Lung (tissue), 12 donors: ENCODE data around the gene SLC2A4. TPM values are rescaled to one million over a fixed set of nuclear protein-coding genes. Genes with fewer than 3 reads are reported as not detected.

ENCODE experiments used
- ATAC-seq: fragments of 200-7000 bp; cut with Tn5 transposase; one replicate; pipeline ENCODE4 v1.9.1; 2020; ENCODE audit warnings: moderate number of reproducible peaks; ENCODE audit not compliant: insufficient read depth, low FRiP score
- DNase-seq, 3 donors: peaks; one replicate each; pipeline ENCODE4 v3.0.0-alpha.2; 2013 to 2017
- H3K27ac ChIP-seq, 2 donors: one replicate each; pipeline ENCODE4 v1.5.1; 2013; ENCODE audit warnings: mild to moderate bottlenecking in 2 of 2, moderate library complexity in 2 of 2, control low read depth in 1 of 2, inconsistent platforms in 1 of 2, low read depth in 1 of 2, low read length in 1 of 2
- H3K27me3 ChIP-seq, 3 donors: one replicate each; pipeline ENCODE4 v1.5.1; 2013; ENCODE audit warnings: low read length in 2 of 3; ENCODE audit not compliant: control insufficient read depth in 3 of 3, insufficient read depth in 3 of 3
- H3K36me3 ChIP-seq, 4 donors: one replicate each; pipeline ENCODE4 v1.5.1; 2013; ENCODE audit warnings: low read length in 4 of 4, mild to moderate bottlenecking in 1 of 4, moderate library complexity in 1 of 4; ENCODE audit not compliant: control insufficient read depth in 4 of 4, insufficient read depth in 4 of 4
- H3K4me1 ChIP-seq, 5 donors: one replicate each; pipeline ENCODE4 v1.5.1; 2013; ENCODE audit warnings: low read length in 5 of 5, mild to moderate bottlenecking in 2 of 5, moderate library complexity in 1 of 5; ENCODE audit not compliant: control insufficient read depth in 5 of 5, insufficient read depth in 5 of 5
- H3K4me3 ChIP-seq: one replicate; pipeline ENCODE4 v1.5.1; 2013; ENCODE audit warnings: mild to moderate bottlenecking, control low read depth, moderate library complexity
- H3K9ac ChIP-seq, 2 donors: one replicate each; pipeline ENCODE4 v1.5.1; 2013; ENCODE audit warnings: low read length in 2 of 2, control low read depth in 1 of 2; ENCODE audit not compliant: insufficient read depth in 1 of 2
- H3K9me3 ChIP-seq, 4 donors: one replicate each; pipeline ENCODE4 v1.5.1; 2013; ENCODE audit warnings: low read length in 3 of 4, mild to moderate bottlenecking in 1 of 4, moderate library complexity in 1 of 4; ENCODE audit not compliant: control insufficient read depth in 4 of 4, insufficient read depth in 3 of 4
- WGBS, 2 donors: extraction: QIAGEN DNeasy Blood & Tissue Kit; methylation state at CpG; one replicate each; pipeline ENCODE4 v1.1.7; 2013; 5-methylcytosine and 5-hydroxymethylcytosine counted together
- polyA plus RNA-seq, 2 donors: library from polyadenylated mRNA; stranded (reverse); fragments of 200-250 nt; gene quantifications; one replicate each; pipeline ENCODE4 v1.2.1, GENCODE V29; 2013
- total RNA-seq, 2 donors: library from RNA; depleted of rRNA in 1 of 2; stranded (reverse); fragments of >200 nt in 1 of 2; gene quantifications; one replicate each; pipeline ENCODE4 v1.2.1, GENCODE V29; 2014 to 2021
- TF ChIP-seq, protein P1 (sequence below): IDR thresholded peaks from 2 replicates; pipeline ENCODE4 v1.5.1; 2012; ENCODE audit warnings: mild to moderate bottlenecking; ENCODE audit errors: control extremely low read depth, extremely low read depth
- donor health status: control.
- donor health status: control.
- donor health status: Bipolar disorder and iron deficiency.
- donor health status: healthy.
- donor health status: DM: yes; HTN: yes; CAD: no.

SLC2A4 gene
- total and polyA plus RNA-seq, 4 donors = 1.1 to 2.0 (median 1.2) TPM

DNA sequence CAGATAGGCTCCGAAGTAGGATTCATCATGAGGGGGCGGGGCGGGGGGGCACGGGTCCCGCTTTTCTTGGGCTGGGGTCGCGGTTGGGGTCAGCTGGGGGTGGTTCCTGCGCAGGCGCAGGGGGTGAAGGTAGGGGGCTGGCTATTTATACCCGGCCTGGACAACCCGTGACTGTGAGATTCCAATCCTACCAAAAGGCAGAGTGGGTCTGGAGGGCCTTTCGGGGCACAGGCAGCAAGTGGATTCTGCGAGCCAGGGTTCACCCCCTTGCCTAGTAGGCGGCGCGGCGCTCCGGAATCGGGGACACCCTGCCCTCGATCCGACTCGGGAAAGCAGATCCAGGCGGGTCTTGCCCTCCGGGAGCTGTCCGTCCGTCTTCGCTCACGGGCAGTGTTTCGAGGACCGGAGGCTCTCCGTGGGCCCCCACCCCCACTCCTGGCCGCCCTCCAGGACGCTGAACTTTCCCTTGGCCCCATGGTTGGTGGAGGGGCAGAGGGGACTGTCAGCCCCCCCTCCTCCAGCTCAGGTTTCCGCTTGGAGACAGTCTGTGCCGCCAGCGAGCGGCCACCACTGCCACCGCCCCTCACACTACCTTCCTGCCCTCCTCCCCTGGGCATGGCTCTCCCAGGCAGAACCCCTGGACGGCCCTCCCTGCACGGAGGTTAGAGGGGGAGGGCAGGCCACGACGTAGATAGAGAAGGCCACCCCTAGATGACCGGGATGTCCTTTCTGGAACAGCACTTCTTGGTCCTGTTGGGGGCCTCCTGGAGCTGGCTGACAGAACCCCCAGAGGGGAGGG lies 634 bp downstream of the SLC2A4 start:
- H3K9me3 ChIP-seq = no peaks in the 10 kb centered on the region
- TF ChIP-seq, protein P1, sequence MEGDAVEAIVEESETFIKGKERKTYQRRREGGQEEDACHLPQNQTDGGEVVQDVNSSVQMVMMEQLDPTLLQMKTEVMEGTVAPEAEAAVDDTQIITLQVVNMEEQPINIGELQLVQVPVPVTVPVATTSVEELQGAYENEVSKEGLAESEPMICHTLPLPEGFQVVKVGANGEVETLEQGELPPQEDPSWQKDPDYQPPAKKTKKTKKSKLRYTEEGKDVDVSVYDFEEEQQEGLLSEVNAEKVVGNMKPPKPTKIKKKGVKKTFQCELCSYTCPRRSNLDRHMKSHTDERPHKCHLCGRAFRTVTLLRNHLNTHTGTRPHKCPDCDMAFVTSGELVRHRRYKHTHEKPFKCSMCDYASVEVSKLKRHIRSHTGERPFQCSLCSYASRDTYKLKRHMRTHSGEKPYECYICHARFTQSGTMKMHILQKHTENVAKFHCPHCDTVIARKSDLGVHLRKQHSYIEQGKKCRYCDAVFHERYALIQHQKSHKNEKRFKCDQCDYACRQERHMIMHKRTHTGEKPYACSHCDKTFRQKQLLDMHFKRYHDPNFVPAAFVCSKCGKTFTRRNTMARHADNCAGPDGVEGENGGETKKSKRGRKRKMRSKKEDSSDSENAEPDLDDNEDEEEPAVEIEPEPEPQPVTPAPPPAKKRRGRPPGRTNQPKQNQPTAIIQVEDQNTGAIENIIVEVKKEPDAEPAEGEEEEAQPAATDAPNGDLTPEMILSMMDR = no peak
- 1 to 4% methylated on average over 35 to 43 of the region's 43 CpGs for WGBS, 2 donors
- peaks cover 0 to 21% (median 4%) of the 10 kb centered on the region in 5 donors for H3K4me1 ChIP-seq
- H3K9ac ChIP-seq = no peak overlapping the region
- H3K36me3 ChIP-seq = no peaks in the 10 kb centered on the region
- H3K4me3 ChIP-seq = peak overlapping the region; percentile 25
- DNase-seq (peak in 2 of 3 donors; percentile 51 to 53), ATAC-seq (no peak)
- H3K27ac ChIP-seq = peak overlapping the region in 1 of 2 donors; percentile 85
- H3K27me3 ChIP-seq = peaks cover 0 to 8% (median 0%) of the 10 kb centered on the region in 3 donors

DNA sequence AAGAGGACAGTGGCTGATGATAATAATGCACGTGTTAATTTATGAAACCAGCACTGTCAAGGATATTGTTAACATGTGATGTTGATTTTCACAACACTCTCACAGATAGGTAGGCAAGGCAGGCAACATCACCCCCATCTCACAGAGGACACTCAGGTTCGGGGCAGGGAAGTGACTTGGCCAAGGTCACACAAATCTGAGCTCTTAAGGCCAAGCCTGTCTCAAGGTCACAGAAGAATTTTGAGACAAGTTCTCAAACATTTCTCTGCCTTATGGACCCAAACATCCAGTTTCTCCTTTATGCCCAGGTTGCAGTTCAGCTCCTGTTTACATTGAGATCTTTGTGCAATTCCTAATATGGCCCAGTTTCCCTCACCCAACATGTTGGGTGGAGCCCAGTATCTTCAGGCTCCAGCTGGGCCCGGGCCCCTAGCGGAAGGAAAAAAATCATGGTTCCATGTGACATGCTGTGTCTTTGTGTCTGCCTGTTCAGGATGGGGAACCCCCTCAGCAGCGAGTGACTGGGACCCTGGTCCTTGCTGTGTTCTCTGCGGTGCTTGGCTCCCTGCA lies 1.3 kb downstream of the SLC2A4 start:
- Histone ChIP-seq H3K9ac (no peak overlapping the region), H3K4me1 (peaks cover 0 to 21% (median 4%) of the 10 kb centered on the region in 5 donors), H3K4me3 (no peak overlapping the region), H3K27me3 (peaks cover 0 to 8% (median 0%) of the 10 kb centered on the region in 3 donors), H3K9me3 (no peaks in the 10 kb centered on the region), H3K27ac (peak overlapping the region in 1 of 2 donors; percentile 85), H3K36me3 (no peaks in the 10 kb centered on the region)
- 58 to 59% methylated on average over 6 of the region's 6 CpGs for WGBS, 2 donors
- DNase-seq (no peak), ATAC-seq (no peak)
- TF ChIP-seq, protein P1 = no peak

DNA sequence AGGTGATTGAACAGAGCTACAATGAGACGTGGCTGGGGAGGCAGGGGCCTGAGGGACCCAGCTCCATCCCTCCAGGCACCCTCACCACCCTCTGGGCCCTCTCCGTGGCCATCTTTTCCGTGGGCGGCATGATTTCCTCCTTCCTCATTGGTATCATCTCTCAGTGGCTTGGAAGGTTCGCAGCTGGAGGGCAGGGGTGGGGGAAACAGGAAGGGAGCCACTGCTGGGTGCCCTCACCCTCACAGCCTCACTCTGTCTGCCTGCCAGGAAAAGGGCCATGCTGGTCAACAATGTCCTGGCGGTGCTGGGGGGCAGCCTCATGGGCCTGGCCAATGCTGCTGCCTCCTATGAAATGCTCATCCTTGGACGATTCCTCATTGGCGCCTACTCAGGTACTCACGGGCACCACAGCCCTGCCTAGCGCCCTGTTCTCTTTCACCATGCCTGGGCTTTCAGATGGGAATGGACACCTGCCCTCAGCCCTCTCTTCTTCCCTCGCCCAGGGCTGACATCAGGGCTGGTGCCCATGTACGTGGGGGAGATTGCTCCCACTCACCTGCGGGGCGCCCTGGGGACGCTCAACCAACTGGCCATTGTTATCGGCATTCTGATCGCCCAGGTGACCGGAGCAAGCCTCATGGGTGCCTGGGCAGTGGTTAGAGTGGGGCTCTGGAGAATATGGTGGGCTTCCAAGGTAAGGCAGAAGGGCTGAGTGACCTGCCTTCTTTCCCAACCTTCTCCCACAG lies 2.1 kb downstream of the SLC2A4 start:
- Histone ChIP-seq H3K9me3 (no peaks in the 10 kb centered on the region), H3K27ac (peak overlapping the region in 1 of 2 donors; percentile 85), H3K4me1 (peaks cover 0 to 21% (median 4%) of the 10 kb centered on the region in 5 donors), H3K9ac (no peak overlapping the region), H3K4me3 (no peak overlapping the region), H3K27me3 (peaks cover 0 to 8% (median 0%) of the 10 kb centered on the region in 3 donors), H3K36me3 (no peaks in the 10 kb centered on the region)
- TF ChIP-seq, protein P1 = no peak
- 80 to 88% methylated on average over 18 of the region's 18 CpGs for WGBS, 2 donors
- DNase-seq = no peak
- ATAC-seq = no peak
